ENCODE results near the gene ATP10A. TPM values are rescaled to one million over a fixed set of nuclear protein-coding genes. Genes with fewer than 3 reads are reported as not detected.

Gene ATP10A
- polyA plus RNA-seq, 1 donor (not counting 4 experiments of a cell fraction or from before 2014, with no cell fraction given), result not detected

GRCh38 chr15:25793354-25794050 lies 69.6 kb downstream of the ATP10A start:
- H4K20me1 ChIP-seq (ENCODE audit: control insufficient read depth, extremely low read depth, insufficient read depth, low read length), result no peaks in the 10 kb centered on the region
- no peaks in the 10 kb centered on the region for H3K4me1 ChIP-seq (ENCODE audit: control insufficient read depth, extremely low read depth, insufficient read depth, low read length)
- no peaks in the 10 kb centered on the region for H3K36me3 ChIP-seq (ENCODE audit: control insufficient read depth in 2 of 2, extremely low read depth in 1 of 2, insufficient read depth in 2 of 2, low read length in 2 of 2)
- dilution Hi-C loops (cut with MboI; ENCODE audit: extremely low pct_ligation_motif_present, low sequenced_read_pairs), result no loop called here
- no peak overlapping the region for H3K9ac ChIP-seq (ENCODE audit: control insufficient read depth, extremely low read depth, insufficient read depth, low read length)
- TF ChIP-seq EZH2 (IDR thresholded peaks at IDR 0.05; ENCODE audit: low read length) (no peak), CTCF (optimal IDR thresholded peaks at IDR 0.05 in 1 of 3, IDR thresholded peaks at IDR 0.05 in 1 of 3, conservative IDR thresholded peaks at IDR 0.05 in 1 of 3; ENCODE audit: extremely low read depth in 1 of 3, insufficient read depth in 2 of 3, low read length in 3 of 3) (no peak)
- no peak for DNase-seq (ENCODE audit: low read depth, low spot score)
- H3K4me3 ChIP-seq (ENCODE audit: control insufficient read depth in 2 of 3, extremely low read depth in 1 of 3, insufficient read depth in 2 of 3, low read depth in 1 of 3, low read length in 3 of 3), result no peak overlapping the region
- no peaks in the 10 kb centered on the region for H3K27me3 ChIP-seq (ENCODE audit: control insufficient read depth, extremely low read depth, insufficient read depth, low read length)
- no peak overlapping the region for H3K27ac ChIP-seq (ENCODE audit: control insufficient read depth, insufficient read depth, low read length)
- no peak overlapping the region for H2AFZ ChIP-seq (ENCODE audit: control insufficient read depth, low read length)
- no peaks in the 10 kb centered on the region for H3K9me1 ChIP-seq (ENCODE audit: control insufficient read depth, extremely low read depth, insufficient read depth, low read length)
- H3K9me3 ChIP-seq (ENCODE audit: control insufficient read depth, low read depth, low read length), result peaks cover 7% of the 10 kb centered on the region
- H3K79me2 ChIP-seq (ENCODE audit: control insufficient read depth, insufficient read depth, low read length), result no peaks in the 10 kb centered on the region
- no peak overlapping the region for H3K4me2 ChIP-seq (ENCODE audit: control insufficient read depth, extremely low read depth, insufficient read depth, low read depth, low read length)
- no peak for FAIRE-seq

GRCh38 chr15:25792128-25792527 lies 71.0 kb downstream of the ATP10A start:
- no peaks in the 10 kb centered on the region for H3K36me3 ChIP-seq (ENCODE audit: control insufficient read depth in 2 of 2, extremely low read depth in 1 of 2, insufficient read depth in 2 of 2, low read length in 2 of 2)
- no peak overlapping the region for H2AFZ ChIP-seq (ENCODE audit: control insufficient read depth, low read length)
- peaks cover 7% of the 10 kb centered on the region for H3K9me3 ChIP-seq (ENCODE audit: control insufficient read depth, low read depth, low read length)
- H4K20me1 ChIP-seq (ENCODE audit: control insufficient read depth, extremely low read depth, insufficient read depth, low read length), result no peaks in the 10 kb centered on the region
- H3K4me1 ChIP-seq (ENCODE audit: control insufficient read depth, extremely low read depth, insufficient read depth, low read length), result no peaks in the 10 kb centered on the region
- H3K9ac ChIP-seq (ENCODE audit: control insufficient read depth, extremely low read depth, insufficient read depth, low read length), result no peak overlapping the region
- H3K27ac ChIP-seq (ENCODE audit: control insufficient read depth, insufficient read depth, low read length), result no peak overlapping the region
- H3K27me3 ChIP-seq (ENCODE audit: control insufficient read depth, extremely low read depth, insufficient read depth, low read length), result no peaks in the 10 kb centered on the region
- TF ChIP-seq EZH2 (IDR thresholded peaks at IDR 0.05; ENCODE audit: low read length), result no peak
- no peak for TF ChIP-seq CTCF (optimal IDR thresholded peaks at IDR 0.05 in 1 of 3, IDR thresholded peaks at IDR 0.05 in 1 of 3, conservative IDR thresholded peaks at IDR 0.05 in 1 of 3; ENCODE audit: extremely low read depth in 1 of 3, insufficient read depth in 2 of 3, low read length in 3 of 3)
- FAIRE-seq (no peak), DNase-seq (ENCODE audit: low read depth, low spot score) (no peak)
- H3K4me2 ChIP-seq (ENCODE audit: control insufficient read depth, extremely low read depth, insufficient read depth, low read depth, low read length), result no peak overlapping the region
- no peaks in the 10 kb centered on the region for H3K79me2 ChIP-seq (ENCODE audit: control insufficient read depth, insufficient read depth, low read length)
- dilution Hi-C loops (cut with MboI; ENCODE audit: extremely low pct_ligation_motif_present, low sequenced_read_pairs), result no loop called here
- H3K4me3 ChIP-seq (ENCODE audit: control insufficient read depth in 2 of 3, extremely low read depth in 1 of 3, insufficient read depth in 2 of 3, low read depth in 1 of 3, low read length in 3 of 3), result no peak overlapping the region
- H3K9me1 ChIP-seq (ENCODE audit: control insufficient read depth, extremely low read depth, insufficient read depth, low read length), result no peaks in the 10 kb centered on the region
